ENCODE results near the gene PREX1.

Gene PREX1

DNA sequence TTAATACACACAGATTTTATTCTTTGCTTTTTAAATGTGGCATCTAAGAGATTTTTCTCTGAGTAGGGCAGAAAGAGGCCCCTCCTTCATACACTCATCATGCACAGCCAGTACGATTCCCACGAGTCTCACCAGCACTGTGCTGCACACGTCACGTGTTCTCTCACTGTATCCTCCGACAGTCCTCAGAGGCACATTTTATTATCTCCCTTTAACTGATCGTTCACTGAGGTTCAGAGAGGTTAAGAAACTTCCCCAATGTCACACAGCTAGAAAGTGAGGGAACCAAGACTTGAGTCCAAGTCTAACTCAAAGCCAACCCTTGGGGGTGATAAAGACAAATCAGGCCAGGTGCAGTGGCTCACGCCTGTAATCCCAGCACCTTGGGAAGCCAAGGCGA lies 142.5 kb downstream of the PREX1 start:
- TF ChIP-seq, protein P1, sequence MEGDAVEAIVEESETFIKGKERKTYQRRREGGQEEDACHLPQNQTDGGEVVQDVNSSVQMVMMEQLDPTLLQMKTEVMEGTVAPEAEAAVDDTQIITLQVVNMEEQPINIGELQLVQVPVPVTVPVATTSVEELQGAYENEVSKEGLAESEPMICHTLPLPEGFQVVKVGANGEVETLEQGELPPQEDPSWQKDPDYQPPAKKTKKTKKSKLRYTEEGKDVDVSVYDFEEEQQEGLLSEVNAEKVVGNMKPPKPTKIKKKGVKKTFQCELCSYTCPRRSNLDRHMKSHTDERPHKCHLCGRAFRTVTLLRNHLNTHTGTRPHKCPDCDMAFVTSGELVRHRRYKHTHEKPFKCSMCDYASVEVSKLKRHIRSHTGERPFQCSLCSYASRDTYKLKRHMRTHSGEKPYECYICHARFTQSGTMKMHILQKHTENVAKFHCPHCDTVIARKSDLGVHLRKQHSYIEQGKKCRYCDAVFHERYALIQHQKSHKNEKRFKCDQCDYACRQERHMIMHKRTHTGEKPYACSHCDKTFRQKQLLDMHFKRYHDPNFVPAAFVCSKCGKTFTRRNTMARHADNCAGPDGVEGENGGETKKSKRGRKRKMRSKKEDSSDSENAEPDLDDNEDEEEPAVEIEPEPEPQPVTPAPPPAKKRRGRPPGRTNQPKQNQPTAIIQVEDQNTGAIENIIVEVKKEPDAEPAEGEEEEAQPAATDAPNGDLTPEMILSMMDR (IDR thresholded peaks at IDR 0.05; ENCODE audit: unreplicated experiment in 3 of 3) = no peak
- no peaks in the 10 kb centered on the region for H3K36me3 Mint-ChIP-seq (ENCODE audit: low read depth)
- peak overlapping the region in 1 of 3 experiments; percentile 73 for H3K27ac Mint-ChIP-seq
- no peaks in the 10 kb centered on the region for H3K9me3 Mint-ChIP-seq
- H3K4me1 Mint-ChIP-seq = peaks cover 40% of the 10 kb centered on the region
- peaks cover 8% of the 10 kb centered on the region for H3K27me3 Mint-ChIP-seq (ENCODE audit: low read depth)
- H3K4me3 Mint-ChIP-seq = peak overlapping the region in 1 of 3 experiments; percentile 4

DNA sequence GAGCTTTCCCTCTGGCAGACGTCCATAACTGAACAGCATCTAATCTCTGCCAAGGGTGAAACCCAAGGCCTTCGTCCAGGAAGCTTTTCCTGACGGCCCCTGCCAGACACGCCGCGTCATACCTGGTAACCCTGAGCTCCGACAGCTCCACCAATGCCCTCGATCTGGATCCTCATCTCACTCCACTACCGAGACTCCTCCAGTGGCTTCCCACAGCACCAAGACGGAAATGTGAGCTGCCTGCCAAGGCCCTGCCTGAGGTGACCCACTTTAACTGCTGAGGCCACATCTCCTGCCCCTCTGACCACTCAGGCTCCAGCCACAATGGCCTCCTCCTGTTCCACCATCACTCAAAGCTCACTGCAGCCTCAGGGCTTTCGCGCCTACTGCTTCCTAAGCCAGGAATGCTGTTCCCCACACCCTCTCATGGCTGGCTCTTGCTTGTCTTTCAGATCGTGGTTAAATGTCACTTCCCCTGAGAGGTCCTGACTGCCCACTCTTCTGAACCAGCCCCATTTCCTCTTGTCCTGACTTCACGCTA lies 143.2 kb downstream of the PREX1 start:
- H3K36me3 Mint-ChIP-seq (ENCODE audit: low read depth) = no peaks in the 10 kb centered on the region
- TF ChIP-seq, protein P1 (IDR thresholded peaks at IDR 0.05; ENCODE audit: unreplicated experiment in 3 of 3) = no peak
- no peaks in the 10 kb centered on the region for H3K9me3 Mint-ChIP-seq
- peak overlapping the region in 1 of 3 experiments; percentile 73 for H3K27ac Mint-ChIP-seq
- H3K4me1 Mint-ChIP-seq = peaks cover 40% of the 10 kb centered on the region
- H3K27me3 Mint-ChIP-seq (ENCODE audit: low read depth) = peaks cover 3% of the 10 kb centered on the region
- H3K4me3 Mint-ChIP-seq = peak overlapping the region in 2 of 3 experiments; percentile 4 to 24

DNA sequence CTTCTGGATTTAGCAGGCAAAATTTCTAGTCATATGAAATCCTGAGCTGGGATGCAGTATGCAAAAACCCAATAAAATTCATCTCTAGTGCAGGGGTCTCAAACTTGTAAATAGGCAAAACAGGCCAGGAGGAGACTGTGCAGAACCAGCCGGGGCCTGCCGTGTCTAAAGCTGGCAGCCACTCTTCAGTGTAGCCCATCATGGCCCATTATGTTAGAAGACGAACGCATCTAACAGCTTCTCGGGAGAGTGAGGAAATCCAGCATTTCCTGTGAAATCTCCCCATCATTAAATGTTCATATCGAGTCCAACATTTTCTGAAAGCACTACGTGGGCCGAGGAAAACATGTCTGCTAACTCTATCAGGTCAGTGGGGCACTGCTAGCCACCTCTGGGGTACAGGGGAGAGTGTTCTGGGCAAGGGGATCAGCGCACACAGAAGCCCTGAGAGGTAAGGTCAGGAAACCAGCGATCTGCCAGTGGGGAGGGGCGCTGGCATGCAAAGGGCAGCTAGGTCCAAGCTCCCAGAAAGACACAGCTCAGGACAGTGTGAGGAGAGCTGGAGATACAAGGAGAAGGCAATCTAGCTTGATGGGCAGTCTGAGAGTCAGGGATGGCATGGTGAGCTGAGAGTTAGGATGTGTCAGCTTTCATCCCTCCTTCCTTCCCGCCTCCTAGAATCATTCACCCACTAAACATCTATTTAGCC lies 144.2 kb downstream of the PREX1 start:
- TF ChIP-seq, protein P1 (IDR thresholded peaks at IDR 0.05; ENCODE audit: unreplicated experiment in 3 of 3) = no peak
- Mint-ChIP-seq H3K9me3 (no peaks in the 10 kb centered on the region), H3K4me3 (peak overlapping the region in 2 of 3 experiments; percentile 12 to 42), H3K27ac (no peak overlapping the region), H3K27me3 (ENCODE audit: low read depth) (peaks cover 3% of the 10 kb centered on the region), H3K4me1 (peaks cover 45% of the 10 kb centered on the region), H3K36me3 (ENCODE audit: low read depth) (peaks cover 3% of the 10 kb centered on the region)

DNA sequence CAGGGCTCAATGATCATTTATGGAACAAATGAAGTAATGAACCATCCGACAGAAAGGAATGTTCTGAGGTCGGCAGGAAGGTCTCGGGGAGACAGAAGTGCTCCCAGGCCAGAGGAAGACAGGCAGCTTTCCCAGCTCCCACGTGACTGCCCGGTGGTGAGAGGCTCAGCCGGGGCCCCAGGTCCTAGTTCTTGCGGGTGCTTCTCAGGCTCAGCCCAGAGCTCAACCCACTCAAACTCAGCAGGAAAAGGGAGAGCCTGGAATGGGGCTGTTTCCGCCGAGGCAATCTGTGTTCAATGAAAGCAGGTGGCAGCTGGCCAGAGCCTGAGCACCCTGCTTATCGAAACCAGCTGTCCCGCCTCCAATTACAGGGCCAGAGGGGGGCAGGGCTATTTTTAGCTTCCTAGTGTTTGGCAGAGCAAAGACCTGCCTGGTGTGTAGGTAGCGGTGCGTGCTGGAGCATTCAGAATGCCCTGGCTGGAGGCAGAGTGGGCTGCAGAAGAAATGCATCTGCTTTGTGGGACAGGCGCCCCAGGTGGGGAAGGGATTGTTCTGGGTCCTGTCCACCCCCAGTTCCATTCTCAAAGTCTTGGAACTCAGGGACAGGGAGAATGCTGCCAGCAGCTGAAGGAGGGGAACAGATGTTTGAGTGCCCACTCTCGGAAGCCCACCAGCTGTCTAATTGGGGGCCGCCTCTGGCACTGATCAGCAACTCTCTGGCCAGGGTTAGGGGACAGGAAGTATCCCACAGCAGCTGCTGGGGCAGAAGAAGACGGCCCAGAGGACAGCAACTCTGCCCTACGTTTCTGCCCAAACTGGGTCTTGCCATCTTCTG lies 145.1 kb downstream of the PREX1 start:
- H3K4me1 Mint-ChIP-seq = peaks cover 40% of the 10 kb centered on the region
- H3K9me3 Mint-ChIP-seq = no peaks in the 10 kb centered on the region
- H3K36me3 Mint-ChIP-seq (ENCODE audit: low read depth) = peaks cover 6% of the 10 kb centered on the region
- peak overlapping the region in 1 of 3 experiments; percentile 42 for H3K4me3 Mint-ChIP-seq
- TF ChIP-seq, protein P1 (IDR thresholded peaks at IDR 0.05; ENCODE audit: unreplicated experiment in 3 of 3) = no peak
- H3K27ac Mint-ChIP-seq = no peak overlapping the region
- peaks cover 3% of the 10 kb centered on the region for H3K27me3 Mint-ChIP-seq (ENCODE audit: low read depth)

DNA sequence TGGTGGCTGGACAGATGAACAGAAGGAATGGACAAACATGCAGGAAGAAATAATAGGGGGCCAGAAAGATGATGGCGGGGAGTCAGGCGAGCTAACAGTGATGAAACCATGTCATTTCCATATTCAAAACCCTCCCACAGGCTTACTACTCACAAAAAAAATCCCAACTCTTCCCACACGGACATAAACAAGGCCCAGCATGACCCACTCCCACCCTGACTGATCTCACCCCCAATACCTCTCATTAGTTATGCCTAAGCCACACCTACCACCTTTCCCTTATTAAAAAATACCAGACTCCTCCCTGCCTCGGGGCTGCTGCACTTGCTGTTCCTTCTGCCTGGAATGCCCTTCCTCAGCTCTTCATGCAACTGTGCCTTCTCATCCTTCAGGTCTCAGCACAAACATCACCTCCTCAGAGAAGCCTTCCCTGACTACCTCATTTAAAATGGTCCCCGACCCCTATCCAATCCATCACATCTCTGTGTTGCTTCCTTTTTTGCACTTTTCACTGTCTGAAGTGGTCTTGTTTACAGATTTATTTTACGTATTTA lies 145.8 kb downstream of the PREX1 start:
- H3K9me3 Mint-ChIP-seq = no peaks in the 10 kb centered on the region
- TF ChIP-seq, protein P1 (IDR thresholded peaks at IDR 0.05; ENCODE audit: unreplicated experiment in 3 of 3) = no peak
- H3K27me3 Mint-ChIP-seq (ENCODE audit: low read depth) = no peaks in the 10 kb centered on the region
- no peak overlapping the region for H3K4me3 Mint-ChIP-seq
- H3K36me3 Mint-ChIP-seq (ENCODE audit: low read depth) = peaks cover 6% of the 10 kb centered on the region
- H3K27ac Mint-ChIP-seq = no peak overlapping the region
- peaks cover 32% of the 10 kb centered on the region for H3K4me1 Mint-ChIP-seq
